H1 (cell line): Measurements from ENCODE around the gene RBMS1. TPM values are rescaled to one million over a fixed set of nuclear protein-coding genes. Genes with fewer than 3 reads are reported as not detected.

Experiments
- BACH1 ChIP-seq: IDR thresholded peaks from 2 replicates; pipeline ENCODE4 v1.6.1; 2012; ENCODE audit warnings: low read length, improper control_type of control experiment
- CBX8 ChIP-seq: fragments of 300-800, 300-1000 bp; sonication (generic); IDR thresholded peaks from 2 replicates; pipeline ENCODE4 v1.7.1; 2016; ENCODE audit warnings: low read depth, low read length, borderline replicate concordance
- CHD2 ChIP-seq: IDR thresholded peaks from 2 replicates; pipeline ENCODE4 v1.6.1; 2012; ENCODE audit warnings: low read length, improper control_type of control experiment
- CTCF ChIP-seq, 3 experiments: IDR thresholded peaks; 1 replicate in 2 of 3; 2 replicates in 1 of 3; pipeline versions ENCODE4 v1.5.1 to v1.6.1; 2011; ENCODE audit warnings: low read length in 3 of 3, mild to moderate bottlenecking in 3 of 3, inconsistent platforms in 2 of 3, low read depth in 1 of 3, moderate library complexity in 1 of 3; ENCODE audit not compliant: insufficient read depth in 1 of 3; ENCODE audit errors: control extremely low read depth in 1 of 3
- GABPA ChIP-seq: IDR thresholded peaks from 2 replicates; pipeline ENCODE4 v1.6.1; 2011; ENCODE audit warnings: mild to moderate bottlenecking, low read length, moderate library complexity, borderline replicate concordance; ENCODE audit not compliant: insufficient read depth
- KDM1A ChIP-seq: fragments of 200-600, 300-600 bp; sonication (generic); IDR thresholded peaks from 2 replicates; pipeline ENCODE4 v1.7.1; 2016; ENCODE audit warnings: mild to moderate bottlenecking, low read length, borderline replicate concordance
- MAFK ChIP-seq: IDR thresholded peaks from 2 replicates; pipeline ENCODE4 v1.6.1; 2012; ENCODE audit warnings: low read depth, mild to moderate bottlenecking, improper control_type of control experiment, low read length
- POLR2AphosphoS5 ChIP-seq: IDR thresholded peaks from 2 replicates; pipeline ENCODE4 v1.6.1; 2011; ENCODE audit warnings: low read depth, low read length
- RAD21 ChIP-seq, 2 experiments: IDR thresholded peaks in 1 of 2; conservative IDR thresholded peaks in 1 of 2; 2 replicates each; pipeline ENCODE4 v1.6.1; 2011; ENCODE audit warnings: low read depth in 2 of 2, low read length in 2 of 2, improper control_type of control experiment in 1 of 2, inconsistent platforms in 1 of 2, mild to moderate bottlenecking in 1 of 2, moderate library complexity in 1 of 2
- RBBP5 ChIP-seq: IDR thresholded peaks from 2 replicates; pipeline ENCODE4 v1.7.1; 2012; ENCODE audit warnings: low read depth, mild to moderate bottlenecking, inconsistent platforms, low read length, moderate library complexity, borderline replicate concordance
- RXRA ChIP-seq: IDR thresholded peaks from 2 replicates; pipeline ENCODE4 v1.6.1; 2011; ENCODE audit warnings: low read depth, mild to moderate bottlenecking, low read length, moderate library complexity; ENCODE audit not compliant: insufficient read depth
- SP4 ChIP-seq: IDR thresholded peaks from 2 replicates; pipeline ENCODE4 v1.6.1; 2012; ENCODE audit warnings: low read length, inconsistent platforms
- TAF7 ChIP-seq: optimal IDR thresholded peaks from 2 replicates; pipeline ENCODE3; 2011; ENCODE audit warnings: low read depth, mild to moderate bottlenecking, inconsistent platforms, low read length, moderate library complexity, borderline replicate concordance
- TEAD4 ChIP-seq: IDR thresholded peaks from 2 replicates; pipeline ENCODE4 v1.6.1; 2012; ENCODE audit warnings: low read depth, low read length, inconsistent platforms, mixed read lengths
- polyA plus RNA-seq, 7 experiments: library from polyadenylated mRNA; depleted of rRNA in 3 of 7; stranded (reverse) in 5 of 7; unstranded in 2 of 7; fragments of >200 nt in 5 of 7; fragments of 200-250 nt in 2 of 7; gene quantifications; 1 replicate in 5 of 7; 2 replicates in 1 of 7; 4 replicates in 1 of 7; pipeline versions ENCODE4 v1.2.1 to v1.2.3, GENCODE V29; 2011 to 2013; ENCODE audit warnings: missing spikeins in 2 of 7, mixed read lengths in 2 of 7
- total RNA-seq: library from RNA; stranded (reverse); fragmentation: NEBNext Ultra II Directional; extraction: Animal tissue kit (Norgen Biotek cat#: 25700); gene quantifications from 2 replicates; pipeline ENCODE4 v1.2.1, GENCODE V29; 2021

The RBMS1 gene
- total and polyA plus RNA-seq, 2 of the 8 experiments (the other 6 are each of a cell fraction or from before 2014, with no cell fraction given): 53.7 to 60.0 TPM

- peak in 1 of 2 experiments; percentile 3; a peak in 1 of 4 replicates for TF ChIP-seq RAD21 (IDR thresholded peaks at IDR 0.05 in 1 of 2, conservative IDR thresholded peaks at IDR 0.05 in 1 of 2; ENCODE audit: low read depth in 2 of 2, low read length in 2 of 2)
- TF ChIP-seq CBX8: no peak
- TF ChIP-seq CHD2: no peak
- TF ChIP-seq RXRA: no peak
- no peak for TF ChIP-seq SP4
- TF ChIP-seq RBBP5: peak; percentile 97
- no peak for TF ChIP-seq CTCF (IDR thresholded peaks at IDR 0.05; ENCODE audit: control extremely low read depth in 1 of 3, insufficient read depth in 1 of 3, low read depth in 1 of 3, low read length in 3 of 3)
- no peak for TF ChIP-seq BACH1
- TF ChIP-seq TEAD4: no peak
- TF ChIP-seq GABPA: no peak
- peak; percentile 55 for TF ChIP-seq POLR2AphosphoS5
- no peak for TF ChIP-seq KDM1A
- TF ChIP-seq TAF7: peak; percentile 12
- no peak for TF ChIP-seq MAFK
Measured at GRCh38 chr2:160492401-160493226, 993 bp downstream of the RBMS1 start (continued).
